ENCODE measurements around the gene PIGS. TPM values are rescaled to one million over a fixed set of nuclear protein-coding genes. Genes with fewer than 3 reads are reported as not detected.

The PIGS gene
- polyA plus RNA-seq, 1 of the 3 experiments (the other 2 are of a cell fraction) = 78.5 TPM

DNA sequence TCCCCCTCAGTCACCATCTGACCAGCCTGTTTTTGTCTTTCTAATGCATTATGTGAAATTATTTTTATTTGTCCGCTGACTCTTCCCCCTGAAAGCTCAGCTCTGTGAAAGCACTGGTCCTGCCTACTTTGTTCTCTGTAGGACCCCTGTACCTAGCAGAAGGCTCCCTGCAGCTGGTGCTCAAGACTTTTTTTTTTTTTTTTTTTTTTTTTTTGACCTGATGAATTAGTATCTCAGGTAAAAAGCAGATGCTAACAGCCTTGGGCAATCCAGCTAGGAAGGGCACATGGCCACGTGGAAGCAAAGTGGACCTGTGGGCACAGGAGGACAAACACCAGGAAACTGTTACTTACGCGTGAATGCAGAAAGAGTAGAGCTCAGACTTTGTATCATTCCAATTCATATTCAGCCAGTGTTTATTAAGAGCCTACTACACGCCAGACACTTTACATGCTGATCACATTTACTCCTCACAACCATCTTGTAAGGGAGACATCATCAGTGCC, 18.3 kb downstream of the PIGS start:
- Histone ChIP-seq H3K36me3 (replicated peaks in 1 of 2; ENCODE audit: control insufficient read depth in 1 of 2, insufficient read depth in 2 of 2, low read length in 1 of 2) (peaks cover 13 to 28% of the 10 kb centered on the region in 2 experiments), H3K4me1 (ENCODE audit: control insufficient read depth in 1 of 2, insufficient read depth in 2 of 2, low read depth in 1 of 2, low read length in 1 of 2) (peaks cover 3 to 33% of the 10 kb centered on the region in 2 experiments; a peak in 2 of 4 replicates), H3K27me3 (ENCODE audit: insufficient read depth) (no peaks in the 10 kb centered on the region), H3K9ac (no peak overlapping the region), H3K9me2 (no peaks in the 10 kb centered on the region), H3K4me2 (peak overlapping the region; percentile 89; the same call in 1 of the 2 replicates), H3K9me3 (no peaks in the 10 kb centered on the region), H2AFZ (ENCODE audit: low read depth) (peak overlapping the region; percentile 87; the same call in 1 of the 2 replicates), H3F3A (replicated peaks; ENCODE audit: insufficient read depth) (peaks cover 5% of the 10 kb centered on the region), H3K27ac (ENCODE audit: low read depth in 2 of 2, low read length in 1 of 2) (peak overlapping the region in 1 of 2 experiments; percentile 38; a peak in 2 of 4 replicates), H4K20me1 (ENCODE audit: insufficient read depth) (peaks cover 15% of the 10 kb centered on the region), H3K79me2 (ENCODE audit: insufficient read depth) (peaks cover 16% of the 10 kb centered on the region), H3K4me3 (ENCODE audit: low read depth in 2 of 2, low read length in 1 of 2) (0 out of 4 replicates have a peak overlapping the region, but pooled peaks of 1 of the 2 experiments have one; percentile 90)
- ChIA-PET POLR2A (interaction anchor here (1.3 kb wide), 1 partner anchor 167 kb away, joined by 4 read pairs; the partner anchor contains the start of gene RPL23A), CTCF (interaction anchor here (0.8 to 1.4 kb wide), 3 partner anchors 12 to 72 kb away, joined by 4 to 5 read pairs (median 4); no protein-coding TSS in a partner anchor)
- WGBS (ENCODE audit: low lambda C conversion rate) = 96% methylated on average over 5 of the region's 5 CpGs
- no peak for DNase-seq
- no peak for TF ChIP-seq TAF1 (IDR thresholded peaks at IDR 0.05; ENCODE audit: borderline replicate concordance, low read depth, low read length)
- no peak for TF ChIP-seq RXRA (IDR thresholded peaks at IDR 0.05; ENCODE audit: borderline replicate concordance, low read depth)
- no peak for TF ChIP-seq ELF1 (IDR thresholded peaks at IDR 0.05)
- TF ChIP-seq RFX5 (IDR thresholded peaks at IDR 0.05; ENCODE audit: low read length) = no peak
- no peak for TF ChIP-seq TEAD4 (IDR thresholded peaks at IDR 0.05; ENCODE audit: borderline replicate concordance, insufficient read depth)
- TF ChIP-seq SMC3 (IDR thresholded peaks at IDR 0.05; ENCODE audit: low read depth, low read length) = no peak
- no peak for TF ChIP-seq GATA2 (CRISPR knock-in tag; IDR thresholded peaks at IDR 0.05)
- TF ChIP-seq FOXM1 (IDR thresholded peaks at IDR 0.05; ENCODE audit: low read depth) = no peak
- TF ChIP-seq TCF12 (IDR thresholded peaks at IDR 0.05) = no peak
- no peak for TF ChIP-seq EZH2phosphoT487 (IDR thresholded peaks at IDR 0.05; ENCODE audit: borderline replicate concordance, low read depth)
- TF ChIP-seq, protein P1, sequence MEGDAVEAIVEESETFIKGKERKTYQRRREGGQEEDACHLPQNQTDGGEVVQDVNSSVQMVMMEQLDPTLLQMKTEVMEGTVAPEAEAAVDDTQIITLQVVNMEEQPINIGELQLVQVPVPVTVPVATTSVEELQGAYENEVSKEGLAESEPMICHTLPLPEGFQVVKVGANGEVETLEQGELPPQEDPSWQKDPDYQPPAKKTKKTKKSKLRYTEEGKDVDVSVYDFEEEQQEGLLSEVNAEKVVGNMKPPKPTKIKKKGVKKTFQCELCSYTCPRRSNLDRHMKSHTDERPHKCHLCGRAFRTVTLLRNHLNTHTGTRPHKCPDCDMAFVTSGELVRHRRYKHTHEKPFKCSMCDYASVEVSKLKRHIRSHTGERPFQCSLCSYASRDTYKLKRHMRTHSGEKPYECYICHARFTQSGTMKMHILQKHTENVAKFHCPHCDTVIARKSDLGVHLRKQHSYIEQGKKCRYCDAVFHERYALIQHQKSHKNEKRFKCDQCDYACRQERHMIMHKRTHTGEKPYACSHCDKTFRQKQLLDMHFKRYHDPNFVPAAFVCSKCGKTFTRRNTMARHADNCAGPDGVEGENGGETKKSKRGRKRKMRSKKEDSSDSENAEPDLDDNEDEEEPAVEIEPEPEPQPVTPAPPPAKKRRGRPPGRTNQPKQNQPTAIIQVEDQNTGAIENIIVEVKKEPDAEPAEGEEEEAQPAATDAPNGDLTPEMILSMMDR (IDR thresholded peaks at IDR 0.05) = no peak
- TF ChIP-seq GABPA (IDR thresholded peaks at IDR 0.05; ENCODE audit: low read depth) = no peak
- TF ChIP-seq NRF1 (IDR thresholded peaks at IDR 0.05; ENCODE audit: low read depth, low read length) = no peak
- TF ChIP-seq YY1 (IDR thresholded peaks at IDR 0.05; ENCODE audit: low read depth) = no peak
- TF ChIP-seq PBX3 (IDR thresholded peaks at IDR 0.05) = no peak
- TF ChIP-seq SIN3A (IDR thresholded peaks at IDR 0.05; ENCODE audit: borderline replicate concordance, low read depth, low read length) = no peak
- no peak for TF ChIP-seq EP300 (IDR thresholded peaks at IDR 0.05; ENCODE audit: borderline replicate concordance in 1 of 2, low read depth in 1 of 2, low read length in 1 of 2)
- no peak for TF ChIP-seq MAX (IDR thresholded peaks at IDR 0.05; ENCODE audit: low read depth)

All from SK-N-SH (cell line).